CD8-positive, alpha-beta memory T cell (primary cell): ENCODE measurements around the gene GPS2. TPM values are rescaled to one million over a fixed set of nuclear protein-coding genes. Genes with fewer than 3 reads are reported as not detected.

Experiments
- CTCF ChIA-PET: fragments of 350-600 bp; sonication (Branson Sonifier 250); formaldehyde crosslinking; loops from one replicate; lab custom pipeline; 2021; ENCODE audit warnings: antibody characterized with exemption; lab: Charles Lee
- POLR2A ChIA-PET: fragments of 350-600 bp; sonication (Branson Sonifier 250); formaldehyde crosslinking; loops from one replicate; lab custom pipeline; 2021; ENCODE audit warnings: antibody characterized with exemption; lab: Charles Lee
- DNase-seq, 5 donors: peaks; one replicate each; pipeline versions ENCODE4 v3.0.0 to v3.0.0-alpha.2; 2020 to 2022; ENCODE audit warnings: mixed read lengths in 1 of 5
- H3K27ac ChIP-seq: one replicate; pipeline ENCODE4 v1.7.0; 2013; ENCODE audit warnings: low read depth, mild to moderate bottlenecking, low read length, moderate library complexity
- H3K27me3 ChIP-seq: 2 replicates; pipeline ENCODE4 v1.7.0; 2013; ENCODE audit warnings: low read length, mild to moderate bottlenecking; ENCODE audit not compliant: insufficient read depth, poor library complexity, severe bottlenecking
- H3K36me3 ChIP-seq: 2 replicates; pipeline ENCODE4 v1.7.0; 2013; ENCODE audit warnings: mild to moderate bottlenecking, low read length, moderate library complexity; ENCODE audit not compliant: insufficient read depth
- H3K4me1 ChIP-seq: 2 replicates; pipeline ENCODE4 v1.7.0; 2013; ENCODE audit warnings: mild to moderate bottlenecking, low read length, moderate library complexity; ENCODE audit not compliant: insufficient read depth
- H3K4me3 ChIP-seq: 2 replicates; pipeline ENCODE4 v1.7.0; 2013; ENCODE audit warnings: mild to moderate bottlenecking, low read length
- H3K9me3 ChIP-seq: 2 replicates; pipeline ENCODE4 v1.7.0; 2013; ENCODE audit warnings: mild to moderate bottlenecking, low read length
- H3K27ac Mint-ChIP-seq, 8 donors: one replicate each; pipeline ENCODE4 v1.8.0; 2020 to 2021; ENCODE audit warnings: mixed read lengths in 8 of 8, mild to moderate bottlenecking in 6 of 8, inconsistent platforms in 3 of 8, moderate library complexity in 3 of 8
- H3K27me3 Mint-ChIP-seq, 2 donors: one replicate each; pipeline ENCODE4 v1.8.0; 2020 to 2021; ENCODE audit warnings: mixed read lengths in 2 of 2, mild to moderate bottlenecking in 1 of 2, moderate library complexity in 1 of 2
- H3K36me3 Mint-ChIP-seq, 3 donors: one replicate each; pipeline ENCODE4 v1.8.0; 2020 to 2021; ENCODE audit warnings: mixed read lengths in 3 of 3, inconsistent platforms in 1 of 3, mild to moderate bottlenecking in 1 of 3
- H3K4me1 Mint-ChIP-seq, 3 donors: one replicate each; pipeline ENCODE4 v1.8.0; 2020 to 2021; ENCODE audit warnings: mixed read lengths in 3 of 3, inconsistent platforms in 1 of 3, mild to moderate bottlenecking in 1 of 3
- H3K4me3 Mint-ChIP-seq, 7 donors: one replicate each; pipeline ENCODE4 v1.8.0; 2020 to 2021; ENCODE audit warnings: mixed read lengths in 7 of 7, mild to moderate bottlenecking in 6 of 7, moderate library complexity in 4 of 7, inconsistent platforms in 2 of 7
- H3K9me3 Mint-ChIP-seq, 5 donors: one replicate each; pipeline ENCODE4 v1.8.0; 2020 to 2022; ENCODE audit warnings: mixed read lengths in 5 of 5, mild to moderate bottlenecking in 3 of 5, moderate library complexity in 2 of 5, inconsistent platforms in 1 of 5
- polyA plus RNA-seq: library from polyadenylated mRNA; unstranded; fragments of 300-500 nt; fragmentation: Illumina TruSeq; gene quantifications from one replicate; pipeline ENCODE4 v1.2.3, GENCODE V29; 2021
- total RNA-seq, 2 experiments: library from RNA; stranded (reverse); gene quantifications; one replicate each; pipeline ENCODE4 v1.2.3, GENCODE V29; 2021

Gene GPS2
- total and polyA plus RNA-seq, 3 experiments from 2014 or later = 81.1 to 116 (median 85.2) TPM

DNA sequence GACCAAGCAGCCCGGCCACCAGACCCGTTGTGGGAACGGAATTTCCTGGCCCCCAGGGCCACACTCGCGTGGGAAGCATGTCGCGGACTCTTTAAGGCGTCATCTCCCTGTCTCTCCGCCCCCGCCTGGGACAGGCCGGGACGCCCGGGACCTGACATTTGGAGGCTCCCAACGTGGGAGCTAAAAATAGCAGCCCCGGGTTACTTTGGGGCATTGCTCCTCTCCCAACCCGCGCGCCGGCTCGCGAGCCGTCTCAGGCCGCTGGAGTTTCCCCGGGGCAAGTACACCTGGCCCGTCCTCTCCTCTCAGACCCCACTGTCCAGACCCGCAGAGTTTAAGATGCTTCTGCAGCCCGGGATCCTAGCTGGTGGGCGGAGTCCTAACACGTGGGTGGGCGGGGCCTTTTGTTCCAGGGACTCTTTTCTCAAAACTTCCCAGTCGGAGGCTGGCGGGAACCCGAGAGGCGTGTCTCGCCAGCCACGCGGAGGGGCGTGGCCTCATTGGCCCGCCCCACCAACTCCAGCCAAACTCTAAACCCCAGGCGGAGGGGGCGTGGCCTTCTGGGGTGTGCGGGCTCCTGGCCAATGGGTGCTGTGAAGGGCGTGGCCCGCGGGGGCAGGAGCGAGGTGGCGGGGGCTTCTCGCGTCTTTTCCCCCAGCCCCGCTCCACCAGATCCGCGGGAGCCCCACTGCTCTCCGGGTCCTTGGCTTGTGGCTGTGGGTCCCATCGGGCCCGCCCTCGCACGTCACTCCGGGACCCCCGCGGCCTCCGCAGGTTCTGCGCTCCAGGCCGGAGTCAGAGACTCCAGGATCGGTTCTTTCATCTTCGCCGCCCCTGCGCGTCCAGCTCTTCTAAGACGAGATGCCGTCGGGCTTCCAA, 33.8 kb downstream of the GPS2 start, which contains the start of gene SLC2A4:
TSS of gene SLC2A4 (plus strand) at position 645 of the 879 bp plus-strand sequence. CDS start at position 862, 217 bp downstream.
- Histone ChIP-seq H3K27me3 (peaks cover 8% of the 10 kb centered on the region), H3K4me1 (peaks cover 20% of the 10 kb centered on the region), H3K27ac (no peak within 1 kb of the TSS), H3K36me3 (no peaks in the 10 kb centered on the region), H3K9me3 (no peaks in the 10 kb centered on the region), H3K4me3 (peak within 1 kb of the TSS; percentile 54)
- H3K27me3 Mint-ChIP-seq = peaks cover 27 to 38% of the 10 kb centered on the region in 2 donors
- H3K36me3 Mint-ChIP-seq = no peaks in the 10 kb centered on the region
- DNase-seq = peak; percentile 67 to 85 (median 76)
- H3K27ac Mint-ChIP-seq = peak within 1 kb of the TSS in 7 of 8 donors; percentile 56 to 92 (median 71)
- H3K9me3 Mint-ChIP-seq = no peaks in the 10 kb centered on the region
- peak within 1 kb of the TSS; percentile 79 to 92 (median 80) for H3K4me3 Mint-ChIP-seq
- POLR2A ChIA-PET = interaction anchor here (0.7 to 1.5 kb wide), 2 partner anchors 15 to 23 kb away, joined by 3 to 6 read pairs; no protein-coding TSS in a partner anchor
- H3K4me1 Mint-ChIP-seq = peaks cover 13 to 25% (median 14%) of the 10 kb centered on the region in 3 donors
- CTCF ChIA-PET = interaction anchor here (0.8 to 8.4 kb wide), 13 partner anchors 10 to 280 kb away, joined by 3 to 87 read pairs (median 4); partner anchors contain the start of gene SENP3

DNA sequence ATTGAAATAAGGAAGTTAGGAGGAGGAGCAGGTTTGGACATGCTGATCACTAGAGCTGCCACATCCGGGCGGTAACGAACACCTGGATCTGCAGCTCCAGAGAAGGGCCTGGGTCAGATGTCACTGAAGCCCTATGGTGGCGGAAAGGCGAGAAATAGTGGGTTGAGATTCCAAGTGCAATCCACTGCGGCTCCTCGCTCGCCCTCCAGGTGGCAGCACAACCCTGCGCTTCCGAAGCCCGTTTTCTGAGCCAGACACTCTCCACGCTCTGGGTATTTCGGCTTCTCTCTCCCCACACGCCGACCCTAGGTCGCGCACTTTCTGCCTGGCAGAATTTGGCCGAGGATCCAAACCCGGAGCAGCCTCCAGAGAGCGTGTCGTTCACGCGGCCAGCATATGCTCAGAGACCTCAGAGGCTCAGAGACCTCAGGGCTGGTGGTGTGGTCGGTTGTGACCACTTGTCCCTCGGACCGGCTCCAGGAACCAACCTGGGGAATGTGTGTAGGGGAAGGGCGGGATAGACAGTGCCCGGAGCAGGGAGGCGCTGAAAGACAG, 34.6 kb downstream of the GPS2 start:
- peak overlapping the region in 7 of 8 donors; percentile 56 to 92 (median 70) for H3K27ac Mint-ChIP-seq
- POLR2A ChIA-PET = interaction anchor here (0.7 kb wide), 1 partner anchor 24 kb away, joined by 3 read pairs; no protein-coding TSS in a partner anchor
- no peaks in the 10 kb centered on the region for H3K9me3 Mint-ChIP-seq

DNA sequence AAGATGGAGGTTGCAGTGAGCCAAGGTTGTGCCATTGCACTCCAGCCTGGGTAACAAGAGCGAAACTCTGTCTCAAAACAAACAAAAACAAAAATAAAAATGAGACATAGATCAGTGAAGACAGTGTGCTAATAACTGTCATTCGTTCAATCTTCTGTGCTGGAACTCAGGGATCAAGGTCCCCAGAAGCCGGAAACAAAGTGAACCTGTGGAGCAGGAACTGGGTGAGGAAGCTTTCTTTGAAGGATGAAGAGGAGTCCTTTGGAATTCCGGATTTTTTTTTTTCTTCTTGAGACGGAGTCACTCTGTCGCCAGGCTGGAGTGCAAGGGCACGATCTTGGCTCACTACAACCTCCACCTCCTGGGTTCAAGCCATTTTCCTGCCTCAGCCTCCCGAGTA, 35.7 kb downstream of the GPS2 start:
- Mint-ChIP-seq H3K27me3 (peaks cover 13 to 24% of the 10 kb centered on the region in 2 donors), H3K9me3 (no peaks in the 10 kb centered on the region), H3K4me3 (peak overlapping the region in 2 of 7 donors; percentile 32 to 66), H3K27ac (no peak overlapping the region), H3K4me1 (peaks cover 13 to 25% (median 14%) of the 10 kb centered on the region in 3 donors), H3K36me3 (no peaks in the 10 kb centered on the region)
- Histone ChIP-seq H3K27me3 (peaks cover 8% of the 10 kb centered on the region), H3K9me3 (no peaks in the 10 kb centered on the region), H3K27ac (no peak overlapping the region), H3K4me1 (peaks cover 20% of the 10 kb centered on the region), H3K4me3 (no peak overlapping the region), H3K36me3 (no peaks in the 10 kb centered on the region)
- ChIA-PET CTCF (interaction anchor here (1.4 to 2.7 kb wide), 3 partner anchors 17 to 157 kb away, joined by 5 to 9 read pairs (median 7); no protein-coding TSS in a partner anchor), POLR2A (no interaction called here)
- no peak for DNase-seq

More for the DNA sequence above, 34.6 kb downstream of the GPS2 start:
- Histone ChIP-seq H3K27me3 (peaks cover 8% of the 10 kb centered on the region), H3K36me3 (no peaks in the 10 kb centered on the region), H3K9me3 (no peaks in the 10 kb centered on the region), H3K4me1 (peaks cover 20% of the 10 kb centered on the region), H3K27ac (no peak overlapping the region), H3K4me3 (peak overlapping the region; percentile 54)
- Mint-ChIP-seq H3K4me1 (peaks cover 13 to 25% (median 14%) of the 10 kb centered on the region in 3 donors), H3K27me3 (peaks cover 20 to 30% of the 10 kb centered on the region in 2 donors), H3K36me3 (no peaks in the 10 kb centered on the region), H3K4me3 (peak overlapping the region; percentile 79 to 92 (median 80))
- CTCF ChIA-PET = interaction anchor here (0.6 to 8.4 kb wide), 15 partner anchors 10 to 281 kb away, joined by 3 to 87 read pairs (median 4); partner anchors contain the start of gene SENP3
- DNase-seq = peak; percentile 77 to 89 (median 81)

GRCh38 chr17:7266784-7267183, 48.4 kb downstream of the GPS2 start:
- H3K9me3 Mint-ChIP-seq = no peaks in the 10 kb centered on the region
- CTCF ChIA-PET = interaction anchor here (1.1 to 2.4 kb wide), 2 partner anchors 14 to 30 kb away, joined by 3 to 9 read pairs; partner anchors contain the start of gene SLC2A4

DNA sequence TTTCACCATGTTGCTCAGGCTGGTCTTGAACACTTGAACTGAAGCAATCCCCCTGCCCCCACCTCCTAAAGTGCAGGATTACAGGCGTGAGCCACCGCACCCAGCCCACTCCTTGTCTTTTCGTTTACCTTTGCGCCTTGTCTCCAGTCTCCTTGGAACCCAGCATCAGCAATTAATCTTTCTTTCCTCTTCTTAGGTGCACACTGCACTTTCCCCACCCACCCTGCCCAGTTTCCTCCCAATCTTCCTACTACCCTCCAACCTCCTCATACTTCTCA, 51.4 kb downstream of the GPS2 start:
- CTCF ChIA-PET = interaction anchor here (1.0 kb wide), 1 partner anchor 73 kb away, joined by 3 read pairs; no protein-coding TSS in a partner anchor
- POLR2A ChIA-PET = interaction anchor here (0.6 kb wide), 1 partner anchor 26 kb away, joined by 4 read pairs; no protein-coding TSS in a partner anchor
- peak overlapping the region in 6 of 7 donors; percentile 81 to 86 (median 84) for H3K4me3 Mint-ChIP-seq

More at GRCh38 chr17:7266784-7267183, 48.4 kb downstream of the GPS2 start:
- Histone ChIP-seq H3K4me3 (no peak overlapping the region), H3K9me3 (no peaks in the 10 kb centered on the region), H3K27ac (no peak overlapping the region), H3K4me1 (peaks cover 18% of the 10 kb centered on the region), H3K36me3 (no peaks in the 10 kb centered on the region), H3K27me3 (no peaks in the 10 kb centered on the region)
- H3K4me1 Mint-ChIP-seq = peaks cover 17 to 22% (median 21%) of the 10 kb centered on the region in 3 donors
- H3K4me3 Mint-ChIP-seq = no peak overlapping the region
- no peaks in the 10 kb centered on the region for H3K36me3 Mint-ChIP-seq
- H3K27ac Mint-ChIP-seq = no peak overlapping the region
- POLR2A ChIA-PET = no interaction called here
- DNase-seq = no peak
- peaks cover 8% of the 10 kb centered on the region in 2 donors for H3K27me3 Mint-ChIP-seq

DNA sequence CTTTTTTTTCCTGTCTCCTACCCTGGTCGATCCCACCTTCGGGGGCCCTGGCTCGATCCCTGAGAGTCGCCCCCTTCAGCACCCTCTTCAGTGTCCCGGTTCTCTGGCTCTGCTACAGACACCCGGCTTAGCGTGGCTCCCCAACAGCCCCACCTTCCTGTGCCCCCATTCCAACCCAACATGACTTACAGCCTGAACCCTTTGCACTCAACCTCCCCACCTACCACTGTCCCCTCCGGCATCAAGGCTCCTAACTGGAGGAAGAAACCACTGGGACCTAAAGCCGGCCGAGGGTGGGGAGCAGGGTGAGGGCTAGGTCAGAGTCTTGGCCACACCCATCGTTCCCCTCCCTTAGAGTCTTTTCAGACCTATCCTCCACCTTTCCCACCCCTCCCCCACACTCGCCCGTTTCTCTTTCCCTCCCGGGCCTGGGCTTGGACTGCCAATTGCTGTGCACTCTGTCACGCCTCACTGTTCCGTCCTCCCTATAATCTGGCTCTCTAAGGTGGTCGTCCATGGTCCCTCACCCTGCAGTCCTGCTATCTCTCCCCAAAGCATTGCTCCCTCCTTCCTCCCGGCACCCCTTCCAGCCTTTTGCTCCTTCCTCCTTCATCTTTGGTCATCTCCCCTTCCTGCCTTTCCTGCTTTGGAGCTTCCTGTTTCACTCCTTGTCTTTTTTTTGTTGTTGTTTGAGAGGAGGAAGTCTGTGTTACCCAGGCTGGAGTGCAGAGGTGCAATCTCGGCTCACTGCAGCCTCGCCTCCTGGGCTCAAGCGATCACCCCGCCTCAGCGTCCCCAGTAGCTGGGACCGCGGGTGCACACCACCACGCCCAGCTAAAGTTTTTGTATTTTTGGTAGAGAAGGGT, 52.0 kb downstream of the GPS2 start:
- H3K4me3 ChIP-seq = peak overlapping the region; percentile 24

More for the DNA sequence above, 51.4 kb downstream of the GPS2 start:
- no peaks in the 10 kb centered on the region for H3K36me3 ChIP-seq
- no peaks in the 10 kb centered on the region for H3K9me3 ChIP-seq
- H3K27ac ChIP-seq = no peak overlapping the region
- H3K4me3 ChIP-seq = no peak overlapping the region
- no peaks in the 10 kb centered on the region for H3K9me3 Mint-ChIP-seq
- H3K4me1 Mint-ChIP-seq = peaks cover 21 to 32% (median 23%) of the 10 kb centered on the region in 3 donors
- peaks cover 8% of the 10 kb centered on the region in 2 donors for H3K27me3 Mint-ChIP-seq
- peaks cover 0 to 9% (median 0%) of the 10 kb centered on the region in 3 donors for H3K36me3 Mint-ChIP-seq
- H3K4me1 ChIP-seq = peaks cover 19% of the 10 kb centered on the region
- H3K27me3 ChIP-seq = no peaks in the 10 kb centered on the region
- no peak for DNase-seq
- peak overlapping the region in 2 of 8 donors; percentile 8 to 91 for H3K27ac Mint-ChIP-seq

More for the DNA sequence above, 52.0 kb downstream of the GPS2 start:
- H3K4me3 Mint-ChIP-seq = peak overlapping the region; percentile 81 to 89 (median 85)
- no peaks in the 10 kb centered on the region for H3K9me3 Mint-ChIP-seq
- peaks cover 8% of the 10 kb centered on the region in 2 donors for H3K27me3 Mint-ChIP-seq
- DNase-seq = no peak
- POLR2A ChIA-PET = interaction anchor here (0.6 kb wide), 1 partner anchor 25 kb away, joined by 4 read pairs; no protein-coding TSS in a partner anchor
- H3K27ac Mint-ChIP-seq = peak overlapping the region in 7 of 8 donors; percentile 8 to 91 (median 73)
- Histone ChIP-seq H3K27me3 (no peaks in the 10 kb centered on the region), H3K36me3 (no peaks in the 10 kb centered on the region), H3K9me3 (no peaks in the 10 kb centered on the region), H3K27ac (peak overlapping the region; percentile 28), H3K4me1 (peaks cover 19% of the 10 kb centered on the region)
- peaks cover 21 to 32% (median 23%) of the 10 kb centered on the region in 3 donors for H3K4me1 Mint-ChIP-seq
- CTCF ChIA-PET = interaction anchor here (1.0 kb wide), 1 partner anchor 74 kb away, joined by 3 read pairs; no protein-coding TSS in a partner anchor
- H3K36me3 Mint-ChIP-seq = peaks cover 0 to 14% (median 0%) of the 10 kb centered on the region in 3 donors
